ENCODE results near the gene NDUFAF8.
"Not testable (repeated sequence)": the region's sequence is repeated elsewhere in the genome, so short reads cannot be mapped to it uniquely, and the experiment has no call there.

The NDUFAF8 gene

DNA sequence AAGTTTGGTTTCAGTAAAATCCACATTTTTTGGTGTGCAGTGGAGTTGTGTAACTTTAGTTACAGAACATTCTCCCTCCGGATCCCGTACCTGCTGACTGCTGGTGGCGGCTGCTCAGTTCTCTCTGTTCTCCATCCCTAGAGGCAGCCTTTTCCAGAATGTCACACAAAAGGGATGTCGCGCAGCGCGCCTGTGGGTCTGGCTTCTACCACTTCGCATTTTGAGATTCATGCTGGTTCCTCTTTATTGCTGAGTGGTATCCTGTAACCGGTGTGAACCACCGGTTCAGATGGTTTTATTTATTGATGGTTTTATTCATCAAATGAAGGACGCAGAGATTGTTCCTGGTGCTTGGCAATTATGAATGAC, 15.4 kb upstream of the NDUFAF8 start:
- no peak for DNase-seq

DNA sequence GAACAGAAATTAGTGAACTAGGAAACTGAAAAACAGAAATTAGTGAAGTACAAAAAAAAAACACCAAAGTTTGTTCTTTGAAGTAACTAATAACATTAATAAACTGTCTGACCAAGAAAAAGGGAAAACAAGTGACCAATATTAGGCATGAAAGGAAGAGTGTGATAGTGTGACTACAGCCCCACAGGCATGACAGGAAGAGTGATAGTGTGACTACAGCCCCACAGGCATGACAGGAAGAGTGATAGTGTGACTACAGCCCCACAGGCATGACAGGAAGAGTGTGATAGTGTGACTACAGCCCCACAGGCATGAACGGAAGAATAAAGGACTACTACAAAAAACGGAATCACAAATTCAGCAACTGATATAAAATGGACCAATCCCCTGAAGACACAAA, 11.5 kb upstream of the NDUFAF8 start:
- DNase-seq: not testable (repeated sequence)

DNA sequence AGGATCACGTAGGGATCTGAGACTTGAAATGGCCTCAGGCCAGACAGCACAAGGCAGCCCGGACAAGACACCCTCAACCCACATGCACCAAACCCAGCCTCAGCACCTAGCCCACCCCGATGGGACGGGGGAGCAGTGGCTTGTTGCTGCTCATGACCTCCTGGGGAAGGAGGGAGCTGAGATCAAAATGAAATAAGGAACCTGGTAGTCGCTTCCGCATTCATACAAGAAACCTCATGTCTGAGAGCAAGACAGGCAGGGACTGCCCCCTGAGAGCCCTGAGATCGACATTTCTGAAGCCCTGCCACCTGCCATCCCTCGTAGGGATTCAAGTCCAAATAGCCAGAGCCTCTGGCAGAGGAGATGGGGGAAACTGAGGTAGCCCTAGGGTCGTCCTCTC, 10.7 kb upstream of the NDUFAF8 start:
- DNase-seq: no peak

DNA sequence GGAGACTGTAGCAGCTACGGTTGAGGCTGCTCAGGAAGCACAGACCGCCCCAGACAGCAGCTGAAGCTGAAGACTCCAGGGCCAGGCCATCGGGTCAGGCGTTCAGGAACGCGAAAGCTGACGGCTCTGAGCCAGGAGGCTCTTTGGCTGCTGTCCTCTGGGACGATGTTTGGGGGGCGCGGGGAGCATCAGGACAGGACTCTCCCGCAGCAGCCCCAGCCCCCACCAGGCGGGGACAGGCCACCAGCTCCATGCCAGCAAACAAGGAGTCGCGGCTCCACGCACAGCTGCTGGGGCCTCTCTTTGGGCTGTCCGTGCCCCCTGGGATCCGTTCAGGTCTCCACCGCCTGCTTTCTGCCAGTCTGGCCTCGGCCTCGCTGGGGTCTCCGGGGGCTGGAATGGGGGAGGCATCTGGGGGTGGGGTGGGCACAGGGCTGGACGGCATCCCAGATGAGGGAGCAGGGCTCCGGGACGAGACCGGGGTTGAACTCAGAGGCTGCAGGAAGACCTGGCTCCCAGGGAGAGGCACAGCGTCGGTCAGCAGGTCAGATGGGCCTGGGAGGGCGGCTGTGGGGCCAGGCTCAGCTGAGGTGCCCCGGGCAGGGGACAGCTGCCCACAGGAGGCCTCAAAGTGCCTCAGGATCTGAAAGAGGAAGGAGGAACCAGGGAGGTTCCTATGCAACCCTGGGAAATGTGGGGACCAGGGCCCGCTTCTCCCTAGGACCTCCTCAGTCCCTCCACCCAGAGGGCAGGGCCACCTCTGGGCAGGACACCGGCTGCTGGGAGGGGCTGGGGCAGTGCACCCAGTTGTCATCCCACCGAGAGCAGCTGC, 10.1 kb upstream of the NDUFAF8 start:
- no peak for DNase-seq

- DNase-seq: no peak
Observed at GRCh38 chr17:81229666-81229920, 9.5 kb upstream of the NDUFAF8 start.

- DNase-seq: no peak
Observed at GRCh38 chr17:81230043-81230820, 8.9 kb upstream of the NDUFAF8 start.

DNA sequence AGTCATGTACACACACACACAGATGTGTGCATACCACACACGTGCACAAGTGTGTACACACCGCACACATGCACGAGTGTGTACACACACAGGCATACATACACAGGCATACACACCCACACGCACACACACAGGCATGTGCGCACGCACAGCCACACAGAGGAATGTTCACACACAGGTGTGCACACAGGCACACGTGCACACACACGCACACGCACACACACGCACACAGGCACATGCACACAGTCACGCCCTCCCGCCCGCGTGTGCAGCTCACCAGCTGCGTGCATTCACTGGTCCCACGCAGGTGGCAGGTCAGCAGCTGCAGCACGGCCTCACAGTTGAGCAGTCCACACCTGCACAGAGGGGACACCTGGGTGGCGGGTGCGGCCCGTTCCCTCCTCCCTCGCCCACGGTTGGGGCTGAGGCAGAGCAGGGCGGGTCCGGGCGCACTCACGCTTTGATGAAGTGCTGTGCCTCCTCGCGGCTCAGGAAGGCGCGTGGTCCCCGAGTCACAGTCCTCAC, 7.9 kb upstream of the NDUFAF8 start:
- no peak for DNase-seq

GRCh38 chr17:81231766-81232581, 7.1 kb upstream of the NDUFAF8 start:
- no peak for DNase-seq

- DNase-seq: no peak
Observed at GRCh38 chr17:81232616-81233241, 6.4 kb upstream of the NDUFAF8 start.

- no peak for DNase-seq
Observed at GRCh38 chr17:81233316-81233715, 5.8 kb upstream of the NDUFAF8 start.

GRCh38 chr17:81233811-81234505, 5.2 kb upstream of the NDUFAF8 start:
- DNase-seq: no peak

- DNase-seq: no peak
Observed at GRCh38 chr17:81234506-81234855, 4.6 kb upstream of the NDUFAF8 start.

DNA sequence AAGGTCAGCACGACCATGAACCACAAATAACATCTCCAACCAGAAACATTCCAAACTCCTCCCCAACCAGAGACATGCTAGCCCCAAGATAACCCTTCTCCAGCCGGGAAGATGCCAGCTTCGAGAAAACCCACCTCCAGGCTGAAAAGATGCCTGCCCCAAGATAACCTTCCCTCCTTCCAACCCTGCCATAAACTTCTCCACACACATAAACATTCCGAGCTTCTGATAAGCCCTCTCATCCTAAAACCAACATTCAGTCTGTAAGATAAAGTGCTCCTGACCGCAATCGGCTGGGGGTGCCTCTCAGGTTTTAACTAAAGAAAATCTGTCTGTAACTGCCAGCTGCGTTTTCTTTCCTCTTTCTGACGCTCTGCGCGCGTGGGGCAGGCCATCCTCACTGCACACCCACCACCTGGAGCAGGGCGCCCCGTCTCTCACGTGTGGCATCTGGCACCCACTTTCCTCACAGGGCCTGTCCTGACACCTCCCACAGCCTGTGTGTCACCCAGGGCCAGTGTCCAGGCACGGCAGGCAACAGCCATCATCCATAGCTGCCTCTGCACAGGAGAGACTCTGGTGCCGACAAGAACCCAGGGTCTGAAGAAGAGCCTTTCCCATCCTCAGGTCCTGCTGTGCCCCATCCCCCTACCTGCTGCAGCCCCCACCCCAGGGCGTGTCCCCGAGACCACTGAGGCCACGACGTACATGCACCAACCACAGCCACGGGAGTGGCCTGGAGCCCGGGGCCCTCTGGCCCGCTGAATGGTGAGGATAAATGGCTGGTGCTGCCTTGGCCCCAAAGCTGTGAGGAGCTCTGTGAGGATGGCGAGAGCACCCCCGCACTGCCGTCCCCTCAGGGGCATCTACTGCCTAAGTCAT, 3.9 kb upstream of the NDUFAF8 start:
- no peak for DNase-seq

GRCh38 chr17:81235822-81236740, 3.0 kb upstream of the NDUFAF8 start:
- DNase-seq: no peak

GRCh38 chr17:81236784-81237183, 2.3 kb upstream of the NDUFAF8 start:
- DNase-seq: no peak

- DNase-seq: no peak
Observed at GRCh38 chr17:81237591-81238489, 1.3 kb upstream of the NDUFAF8 start.

- no peak for DNase-seq
Observed at GRCh38 chr17:81238490-81238814, 666 bp upstream of the NDUFAF8 start.

- DNase-seq: no peak
Observed at GRCh38 chr17:81239714-81240555, 817 bp downstream of the NDUFAF8 start.

Data from NCI-H2107 (cell line).